ENCODE data around the gene C1QTNF9B.

C1QTNF9B gene

DNA sequence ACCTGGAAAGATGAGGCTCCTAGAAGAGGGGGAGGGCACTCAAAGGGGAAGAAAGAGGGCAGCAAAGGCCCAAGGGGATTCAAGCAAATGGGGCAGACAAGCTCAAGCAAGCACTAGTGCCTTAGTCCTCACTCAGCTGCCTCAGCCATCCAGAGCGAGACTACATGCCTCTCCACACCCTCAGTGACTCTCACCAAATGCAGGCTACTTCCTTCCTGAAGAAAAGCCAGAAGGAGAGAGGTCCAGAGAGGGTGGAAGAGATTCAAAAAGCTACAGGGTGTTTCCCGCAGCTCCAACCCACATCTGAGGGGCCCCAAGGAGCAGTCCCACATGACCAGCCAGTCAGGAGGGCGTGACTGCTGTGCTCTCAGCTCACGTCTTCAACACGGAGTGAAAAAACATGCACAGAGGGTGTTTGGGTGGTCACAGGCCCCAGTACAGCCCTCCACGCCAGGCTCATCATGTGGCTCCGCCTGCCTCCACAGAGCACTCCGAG lies 48.6 kb downstream of the C1QTNF9B start:
- Mint-ChIP-seq H3K27me3 (no peaks in the 10 kb centered on the region), H3K4me1 (peaks cover 6% of the 10 kb centered on the region), H3K27ac (ENCODE audit: low read depth) (no peak overlapping the region), H3K4me3 (no peak overlapping the region), H3K36me3 (ENCODE audit: insufficient read depth) (no peaks in the 10 kb centered on the region), H3K9me3 (no peaks in the 10 kb centered on the region)
- DNase-seq (ENCODE audit: low spot score in 2 of 2): no peak
- no peak for ATAC-seq (replicated peaks; ENCODE audit: extremely low read depth, poor library complexity, severe bottlenecking)

DNA sequence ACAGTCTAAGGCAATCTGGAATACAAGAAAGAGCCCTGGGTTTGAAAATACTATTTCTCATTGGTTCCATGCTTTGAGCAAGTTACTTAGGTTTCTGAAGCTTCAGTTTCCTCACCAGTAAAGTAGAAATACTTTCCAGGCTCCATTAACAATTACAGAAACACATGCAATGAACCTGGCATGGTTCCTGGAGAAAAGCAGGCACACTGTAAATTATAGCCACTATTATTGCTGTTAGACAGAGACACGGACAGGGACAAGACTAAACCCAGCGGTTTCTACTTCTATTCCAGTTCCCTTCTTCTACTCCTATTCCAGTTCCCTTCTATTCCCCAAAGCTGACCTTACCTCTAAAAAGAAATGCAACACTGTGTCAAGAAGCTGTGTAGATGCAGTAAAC lies 49.3 kb downstream of the C1QTNF9B start:
- Mint-ChIP-seq H3K9me3 (no peaks in the 10 kb centered on the region), H3K4me1 (peaks cover 9% of the 10 kb centered on the region), H3K4me3 (no peak overlapping the region), H3K27ac (ENCODE audit: low read depth) (no peak overlapping the region), H3K27me3 (no peaks in the 10 kb centered on the region), H3K36me3 (ENCODE audit: insufficient read depth) (no peaks in the 10 kb centered on the region)
- DNase-seq (ENCODE audit: low spot score in 2 of 2) (no peak), ATAC-seq (replicated peaks; ENCODE audit: extremely low read depth, poor library complexity, severe bottlenecking) (no peak)

GRCh38 chr13:23847497-23847896 lies 49.8 kb downstream of the C1QTNF9B start:
- DNase-seq (ENCODE audit: low spot score in 2 of 2) (no peak), ATAC-seq (replicated peaks; ENCODE audit: extremely low read depth, poor library complexity, severe bottlenecking) (no peak)
- Mint-ChIP-seq H3K4me1 (peaks cover 9% of the 10 kb centered on the region), H3K36me3 (ENCODE audit: insufficient read depth) (no peaks in the 10 kb centered on the region), H3K9me3 (no peaks in the 10 kb centered on the region), H3K27ac (ENCODE audit: low read depth) (peak overlapping the region; percentile 19), H3K4me3 (no peak overlapping the region), H3K27me3 (no peaks in the 10 kb centered on the region)

- Mint-ChIP-seq H3K4me1 (peaks cover 9% of the 10 kb centered on the region), H3K4me3 (no peak overlapping the region), H3K36me3 (ENCODE audit: insufficient read depth) (no peaks in the 10 kb centered on the region), H3K9me3 (no peaks in the 10 kb centered on the region), H3K27me3 (no peaks in the 10 kb centered on the region), H3K27ac (ENCODE audit: low read depth) (no peak overlapping the region)
- no peak for ATAC-seq (replicated peaks; ENCODE audit: extremely low read depth, poor library complexity, severe bottlenecking)
- no peak for DNase-seq (ENCODE audit: low spot score in 2 of 2)
Observed at GRCh38 chr13:23845105-23845725, 52.1 kb downstream of the C1QTNF9B start.

DNA sequence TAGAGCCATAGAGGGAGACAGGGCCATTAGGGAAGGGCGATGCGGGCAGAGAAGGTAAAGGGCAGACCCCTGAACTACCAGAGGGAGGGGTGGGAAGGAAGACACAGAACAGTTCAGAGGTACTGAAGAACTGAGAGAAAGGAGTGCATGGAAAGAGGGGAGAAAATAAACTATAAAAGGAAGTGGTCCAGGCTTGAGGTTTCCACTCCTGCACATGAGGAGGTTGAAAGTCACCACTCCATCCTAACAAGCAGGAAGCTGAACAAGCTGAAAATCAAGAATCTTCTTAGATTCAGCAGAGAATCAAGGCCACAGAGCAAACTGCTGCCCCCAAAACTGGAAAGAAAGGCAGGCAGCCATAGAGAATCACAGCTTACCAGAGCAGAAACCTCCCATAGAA lies 53.2 kb downstream of the C1QTNF9B start:
- peaks cover 9% of the 10 kb centered on the region for H3K4me1 Mint-ChIP-seq

GRCh38 chr13:23843436-23843835 lies 53.9 kb downstream of the C1QTNF9B start:
- Mint-ChIP-seq H3K27me3 (no peaks in the 10 kb centered on the region), H3K36me3 (ENCODE audit: insufficient read depth) (peaks cover 1% of the 10 kb centered on the region), H3K4me3 (no peak overlapping the region), H3K27ac (ENCODE audit: low read depth) (no peak overlapping the region), H3K9me3 (no peaks in the 10 kb centered on the region), H3K4me1 (peaks cover 9% of the 10 kb centered on the region)
- ATAC-seq (replicated peaks; ENCODE audit: extremely low read depth, poor library complexity, severe bottlenecking) (no peak), DNase-seq (ENCODE audit: low spot score in 2 of 2) (no peak)

More for the DNA sequence above, 53.2 kb downstream of the C1QTNF9B start:
- peaks cover 1% of the 10 kb centered on the region for H3K36me3 Mint-ChIP-seq (ENCODE audit: insufficient read depth)
- H3K27ac Mint-ChIP-seq (ENCODE audit: low read depth): no peak overlapping the region
- H3K9me3 Mint-ChIP-seq: no peaks in the 10 kb centered on the region
- DNase-seq (ENCODE audit: low spot score in 2 of 2) (no peak), ATAC-seq (replicated peaks; ENCODE audit: extremely low read depth, poor library complexity, severe bottlenecking) (no peak)
- no peak overlapping the region for H3K4me3 Mint-ChIP-seq
- no peaks in the 10 kb centered on the region for H3K27me3 Mint-ChIP-seq

DNA sequence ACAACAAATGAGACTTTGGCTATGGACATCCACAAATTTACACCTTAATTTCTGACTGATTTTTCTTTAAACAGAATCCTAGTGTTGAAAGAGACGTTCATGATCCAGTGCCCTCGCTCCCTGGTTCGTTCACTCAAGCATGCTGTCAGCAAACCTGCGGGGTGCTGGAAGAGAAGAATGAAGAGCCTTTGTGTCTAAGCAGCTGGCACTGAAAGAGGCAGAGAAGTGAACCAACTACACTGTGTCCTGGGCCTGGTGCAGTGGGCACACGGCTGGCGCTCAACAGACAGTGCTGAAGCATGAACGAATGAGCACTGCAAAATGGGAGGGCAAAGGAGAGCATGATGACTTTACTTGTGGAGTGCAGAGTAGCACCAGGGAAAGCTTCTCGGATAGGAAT lies 54.9 kb downstream of the C1QTNF9B start:
- no peak overlapping the region for H3K4me3 Mint-ChIP-seq
- no peak for ATAC-seq (replicated peaks; ENCODE audit: extremely low read depth, poor library complexity, severe bottlenecking)

More for the DNA sequence above, 54.9 kb downstream of the C1QTNF9B start:
- Mint-ChIP-seq H3K9me3 (no peaks in the 10 kb centered on the region), H3K27me3 (no peaks in the 10 kb centered on the region), H3K4me1 (peaks cover 9% of the 10 kb centered on the region), H3K36me3 (ENCODE audit: insufficient read depth) (peaks cover 7% of the 10 kb centered on the region), H3K27ac (ENCODE audit: low read depth) (no peak overlapping the region)
- no peak for DNase-seq (ENCODE audit: low spot score in 2 of 2)

All from central memory CD8-positive, alpha-beta T cell (primary cell).